Measurements from ENCODE around the gene DPM1.
"Not testable (repeated sequence)": the region's sequence is repeated elsewhere in the genome, so short reads cannot be mapped to it uniquely, and the experiment has no call there.

DPM1 gene

GRCh38 chr20:50992336-50992732 is 34.0 kb upstream of the DPM1 start:
- in situ Hi-C loops (cut with HindIII; ENCODE audit: low pct_unique_long_range_greater_than_20kb, low sequenced_read_pairs): no loop called here
- peak in 1 of 2 experiments; percentile 80 for DNase-seq (ENCODE audit: low read depth in 1 of 2, low spot score in 1 of 2)

GRCh38 chr20:50991076-50991475 is 32.7 kb upstream of the DPM1 start:
- in situ Hi-C loops (cut with HindIII; ENCODE audit: low pct_unique_long_range_greater_than_20kb, low sequenced_read_pairs): no loop called here
- DNase-seq (ENCODE audit: low read depth in 1 of 2, low spot score in 1 of 2): no peak

More at GRCh38 chr20:50992336-50992732, 34.0 kb upstream of the DPM1 start:
- no peak for TF ChIP-seq JUND (IDR thresholded peaks at IDR 0.05; ENCODE audit: low read depth)

GRCh38 chr20:50987493-50988210 is 29.3 kb upstream of the DPM1 start:
- in situ Hi-C loops (cut with HindIII; ENCODE audit: low pct_unique_long_range_greater_than_20kb, low sequenced_read_pairs): no loop called here
- peak; percentile 66 to 92 for DNase-seq (ENCODE audit: low read depth in 1 of 2, low spot score in 1 of 2)
- no peak for TF ChIP-seq JUND (IDR thresholded peaks at IDR 0.05; ENCODE audit: low read depth)

More at GRCh38 chr20:50991076-50991475, 32.7 kb upstream of the DPM1 start:
- TF ChIP-seq JUND (IDR thresholded peaks at IDR 0.05; ENCODE audit: low read depth): no peak

- DNase-seq (ENCODE audit: low read depth in 1 of 2, low spot score in 1 of 2): no peak
- in situ Hi-C loops (cut with HindIII; ENCODE audit: low pct_unique_long_range_greater_than_20kb, low sequenced_read_pairs): no loop called here
- TF ChIP-seq JUND (IDR thresholded peaks at IDR 0.05; ENCODE audit: low read depth): no peak
Observed at GRCh38 chr20:50983321-50983720, 25.0 kb upstream of the DPM1 start.

- in situ Hi-C loops (cut with HindIII; ENCODE audit: low pct_unique_long_range_greater_than_20kb, low sequenced_read_pairs): no loop called here
- no peak for TF ChIP-seq JUND (IDR thresholded peaks at IDR 0.05; ENCODE audit: low read depth)
- peak in 1 of 2 experiments; percentile 82 for DNase-seq (ENCODE audit: low read depth in 1 of 2, low spot score in 1 of 2)
Observed at GRCh38 chr20:50982363-50982762, 24.0 kb upstream of the DPM1 start.

GRCh38 chr20:50981714-50982048 is 23.3 kb upstream of the DPM1 start:
- no peak for DNase-seq (ENCODE audit: low read depth in 1 of 2, low spot score in 1 of 2)
- no peak for TF ChIP-seq JUND (IDR thresholded peaks at IDR 0.05; ENCODE audit: low read depth)
- in situ Hi-C loops (cut with HindIII; ENCODE audit: low pct_unique_long_range_greater_than_20kb, low sequenced_read_pairs): no loop called here

GRCh38 chr20:50980851-50981713 is 22.8 kb upstream of the DPM1 start:
- no peak for TF ChIP-seq JUND (IDR thresholded peaks at IDR 0.05; ENCODE audit: low read depth)
- in situ Hi-C loops (cut with HindIII; ENCODE audit: low pct_unique_long_range_greater_than_20kb, low sequenced_read_pairs): no loop called here
- DNase-seq (ENCODE audit: low read depth in 1 of 2, low spot score in 1 of 2): peak in 1 of 2 experiments; percentile 74

- TF ChIP-seq JUND (IDR thresholded peaks at IDR 0.05; ENCODE audit: low read depth): no peak
- DNase-seq (ENCODE audit: low read depth in 1 of 2, low spot score in 1 of 2): peak in 1 of 2 experiments; percentile 40
Observed at GRCh38 chr20:50980071-50980681, 21.8 kb upstream of the DPM1 start.

GRCh38 chr20:50978533-50978932 is 20.2 kb upstream of the DPM1 start:
- in situ Hi-C loops (cut with HindIII; ENCODE audit: low pct_unique_long_range_greater_than_20kb, low sequenced_read_pairs): not testable (repeated sequence)

More at GRCh38 chr20:50980071-50980681, 21.8 kb upstream of the DPM1 start:
- in situ Hi-C loops (cut with HindIII; ENCODE audit: low pct_unique_long_range_greater_than_20kb, low sequenced_read_pairs): no loop called here

GRCh38 chr20:50977066-50978021 is 19.0 kb upstream of the DPM1 start:
- no peak for TF ChIP-seq JUND (IDR thresholded peaks at IDR 0.05; ENCODE audit: low read depth)
- in situ Hi-C loops (cut with HindIII; ENCODE audit: low pct_unique_long_range_greater_than_20kb, low sequenced_read_pairs): no loop called here
- DNase-seq (ENCODE audit: low read depth in 1 of 2, low spot score in 1 of 2): peak in 1 of 2 experiments; percentile 72

More at GRCh38 chr20:50978533-50978932, 20.2 kb upstream of the DPM1 start:
- DNase-seq (ENCODE audit: low read depth in 1 of 2, low spot score in 1 of 2): not testable (repeated sequence)

- no peak for TF ChIP-seq JUND (IDR thresholded peaks at IDR 0.05; ENCODE audit: low read depth)
- no peak for DNase-seq (ENCODE audit: low read depth in 1 of 2, low spot score in 1 of 2)
- in situ Hi-C loops (cut with HindIII; ENCODE audit: low pct_unique_long_range_greater_than_20kb, low sequenced_read_pairs): no loop called here
Observed at GRCh38 chr20:50975701-50976330, 17.5 kb upstream of the DPM1 start.
